Osteoblast (primary cell): Measurements from ENCODE around the gene UBE2E1. TPM values are rescaled to one million over a fixed set of nuclear protein-coding genes. Genes with fewer than 3 reads are reported as not detected.
"Not testable (repeated sequence)": the region's sequence is repeated elsewhere in the genome, so short reads cannot be mapped to it uniquely, and the experiment has no call there.

ENCODE experiments used
- DNase-seq: peaks from one replicate; pipeline ENCODE4 v3.0.0; 2011; ENCODE audit warnings: low spot score, mixed read lengths; ENCODE audit not compliant: insufficient read length; ENCODE audit errors: missing footprints
- H2AFZ ChIP-seq: 2 replicates; pipeline ENCODE4 v1.6.0; 2011; ENCODE audit warnings: mild to moderate bottlenecking, low read length
- H3K27ac ChIP-seq: 2 replicates; pipeline ENCODE4 v1.5.1; 2011; ENCODE audit warnings: mild to moderate bottlenecking, low read depth, low read length, moderate library complexity
- H3K27me3 ChIP-seq: 2 replicates; pipeline ENCODE4 v1.6.0; 2012; ENCODE audit warnings: mild to moderate bottlenecking, control low read depth, inconsistent platforms, low read length, moderate library complexity; ENCODE audit not compliant: insufficient read depth
- H3K36me3 ChIP-seq: 2 replicates; pipeline ENCODE4 v1.5.1; 2011; ENCODE audit warnings: mild to moderate bottlenecking, low read length, control low read depth, moderate library complexity; ENCODE audit not compliant: insufficient read depth
- H3K4me1 ChIP-seq: 2 replicates; pipeline ENCODE4 v1.5.1; 2011; ENCODE audit warnings: mild to moderate bottlenecking, low read length, control low read depth, moderate library complexity; ENCODE audit not compliant: insufficient read depth
- H3K4me2 ChIP-seq: 2 replicates; pipeline ENCODE4 v1.6.0; 2011; ENCODE audit warnings: mild to moderate bottlenecking, low read length; ENCODE audit not compliant: insufficient read depth
- H3K4me3 ChIP-seq: fragments of 200-600 bp; sonication (generic); 3 replicates; pipeline ENCODE4 v1.5.1; 2012; ENCODE audit warnings: mild to moderate bottlenecking, low read length, inconsistent platforms; ENCODE audit not compliant: insufficient read depth
- H3K79me2 ChIP-seq: 2 replicates; pipeline ENCODE4 v1.6.0; 2012; ENCODE audit warnings: mild to moderate bottlenecking, low read length, control low read depth, inconsistent platforms; ENCODE audit not compliant: insufficient read depth
- H3K9me3 ChIP-seq: 2 replicates; pipeline ENCODE4 v1.5.1; 2011; ENCODE audit warnings: low read depth, low read length, control low read depth
- H4K20me1 ChIP-seq: 2 replicates; pipeline ENCODE4 v1.6.0; 2012; ENCODE audit warnings: mild to moderate bottlenecking, low read length, control low read depth; ENCODE audit not compliant: insufficient read depth
- CTCF ChIP-seq: IDR thresholded peaks from 2 replicates; pipeline ENCODE4 v1.5.1; 2011; ENCODE audit warnings: mild to moderate bottlenecking, low read depth, low read length, moderate library complexity; ENCODE audit errors: extremely low read depth
- total RNA-seq: library from RNA; depleted of rRNA; stranded (reverse); fragments of >200 nt; gene quantifications from 2 replicates; pipeline ENCODE4 v1.2.3, GENCODE V29; 2012

The UBE2E1 gene
- total RNA-seq, 1 donor: 98.1 TPM

GRCh38 chr3:23845326-23846216 lies 39.8 kb downstream of the UBE2E1 start:
- no peak for DNase-seq
- peaks cover 24% of the 10 kb centered on the region for H4K20me1 ChIP-seq
- no peak overlapping the region for H3K4me2 ChIP-seq
- peaks cover 48% of the 10 kb centered on the region for H3K79me2 ChIP-seq
- H3K36me3 ChIP-seq: no peaks in the 10 kb centered on the region
- H3K9me3 ChIP-seq: no peaks in the 10 kb centered on the region
- TF ChIP-seq CTCF: no peak
- no peak overlapping the region for H2AFZ ChIP-seq
- H3K4me3 ChIP-seq: no peak overlapping the region
- H3K27me3 ChIP-seq: no peaks in the 10 kb centered on the region
- H3K27ac ChIP-seq: no peak overlapping the region
- no peaks in the 10 kb centered on the region for H3K4me1 ChIP-seq

- DNase-seq, H3K27me3 ChIP-seq, H3K36me3 ChIP-seq, H3K4me3 ChIP-seq, H3K4me2 ChIP-seq, H3K9me3 ChIP-seq, H2AFZ ChIP-seq, H3K27ac ChIP-seq: not testable (repeated sequence)
- Histone ChIP-seq H3K79me2 (peaks cover 50% of the 10 kb centered on the region), H3K4me1 (peaks cover 11% of the 10 kb centered on the region), H4K20me1 (peaks cover 14% of the 10 kb centered on the region)
Measured at GRCh38 chr3:23849462-23849861, 43.7 kb downstream of the UBE2E1 start.

DNA sequence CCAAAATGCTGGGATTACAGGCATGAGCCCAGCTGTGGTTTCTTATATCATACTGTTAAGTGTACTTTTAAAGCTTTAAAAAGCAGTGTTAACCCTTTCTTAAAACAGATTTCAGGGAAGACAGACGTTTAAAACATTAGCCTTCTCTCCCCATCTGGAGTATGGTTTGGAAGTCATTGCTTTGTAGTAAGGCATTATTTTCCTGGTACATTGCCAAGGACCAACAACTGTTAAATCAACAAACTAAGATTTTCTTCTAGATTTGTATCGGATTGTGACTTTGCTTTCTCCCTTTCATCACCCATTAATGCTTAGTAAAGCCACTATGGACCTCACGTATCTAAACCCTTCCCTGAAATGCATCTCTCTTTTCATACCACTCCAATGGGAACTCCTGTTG lies 50.5 kb downstream of the UBE2E1 start:
- Histone ChIP-seq H4K20me1 (peaks cover 29% of the 10 kb centered on the region), H3K4me3 (no peak overlapping the region), H3K9me3 (no peaks in the 10 kb centered on the region), H3K4me2 (no peak overlapping the region), H2AFZ (no peak overlapping the region), H3K27me3 (no peaks in the 10 kb centered on the region), H3K79me2 (peaks cover 52% of the 10 kb centered on the region), H3K36me3 (no peaks in the 10 kb centered on the region), H3K27ac (no peak overlapping the region), H3K4me1 (peaks cover 22% of the 10 kb centered on the region)
- DNase-seq: no peak
- no peak for TF ChIP-seq CTCF

DNA sequence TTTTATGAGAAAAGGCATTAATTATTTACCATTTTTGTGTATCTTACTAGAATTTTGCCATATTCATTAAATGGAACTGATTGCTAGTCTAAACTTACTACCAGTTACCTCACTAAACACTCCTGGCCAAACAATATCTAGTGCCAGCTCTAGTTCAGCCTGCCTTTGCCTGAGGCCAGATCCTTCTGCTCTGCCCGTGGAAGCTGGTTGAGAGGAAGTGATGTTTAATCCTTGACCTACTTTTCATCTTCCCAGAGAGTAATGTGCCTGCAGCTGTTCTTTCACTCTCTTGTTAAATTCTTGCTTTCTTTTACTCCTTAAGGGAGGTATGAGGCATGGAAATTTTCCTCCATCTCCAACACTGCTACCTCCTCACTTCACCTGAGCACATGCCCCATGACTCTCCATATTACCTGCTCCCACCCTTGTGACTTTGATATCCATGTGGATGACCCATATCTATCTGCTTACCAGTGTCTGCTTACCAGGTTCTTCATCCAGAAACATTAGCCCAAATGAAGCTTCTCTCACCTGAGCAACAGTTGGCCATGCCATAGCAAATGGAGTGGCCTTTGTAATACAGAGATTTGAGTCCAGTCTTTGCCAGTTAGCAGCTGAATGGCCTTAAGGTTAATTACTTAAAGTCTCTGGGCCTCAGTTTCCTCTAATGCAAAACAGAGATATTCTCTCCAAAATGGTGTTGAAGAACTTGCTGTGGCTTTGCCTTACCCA lies 53.4 kb downstream of the UBE2E1 start:
- no peaks in the 10 kb centered on the region for H3K27me3 ChIP-seq

More for the DNA sequence above, 53.4 kb downstream of the UBE2E1 start:
- H3K36me3 ChIP-seq: no peaks in the 10 kb centered on the region
- H3K27ac ChIP-seq: no peak overlapping the region
- peaks cover 54% of the 10 kb centered on the region for H3K79me2 ChIP-seq
- no peak overlapping the region for H2AFZ ChIP-seq
- no peak overlapping the region for H3K4me3 ChIP-seq
- DNase-seq: no peak
- TF ChIP-seq CTCF: no peak
- H3K4me1 ChIP-seq: peaks cover 11% of the 10 kb centered on the region
- H4K20me1 ChIP-seq: peaks cover 34% of the 10 kb centered on the region
- no peaks in the 10 kb centered on the region for H3K9me3 ChIP-seq
- no peak overlapping the region for H3K4me2 ChIP-seq
